ENCODE results near the gene IGFBP4.

GRCh38 chr17:40490982-40491381, 47.7 kb downstream of the IGFBP4 start:
- TF ChIP-seq CTCF (IDR thresholded peaks at IDR 0.05) (no peak), POLR2AphosphoS5 (IDR thresholded peaks at IDR 0.05) (no peak), POLR2A (IDR thresholded peaks at IDR 0.05) (no peak)
